HG02870 (cell line): ENCODE data around the gene HIGD1B.

Source experiments
- ATAC-seq: cut with Tn5 transposase; IDR thresholded peaks from one replicate; pipeline ENCODE4 v1.9.1; 2021; ENCODE audit warnings: mild to moderate bottlenecking, moderate library complexity; ENCODE audit not compliant: unreplicated experiment

The HIGD1B gene

GRCh38 chr17:44875761-44876160, 28.1 kb downstream of the HIGD1B start:
- no peak for ATAC-seq

GRCh38 chr17:44877121-44877520, 29.4 kb downstream of the HIGD1B start:
- no peak for ATAC-seq

GRCh38 chr17:44878627-44879221, 31.0 kb downstream of the HIGD1B start:
- ATAC-seq: no peak

GRCh38 chr17:44879376-44879775, 31.7 kb downstream of the HIGD1B start:
- no peak for ATAC-seq

GRCh38 chr17:44880062-44880461, 32.4 kb downstream of the HIGD1B start:
- ATAC-seq: no peak

GRCh38 chr17:44881145-44881544, 33.5 kb downstream of the HIGD1B start:
- no peak for ATAC-seq

- ATAC-seq: no peak
Observed at GRCh38 chr17:44884941-44885340, 37.3 kb downstream of the HIGD1B start.

GRCh38 chr17:44887016-44887415, 39.3 kb downstream of the HIGD1B start:
- ATAC-seq: no peak

GRCh38 chr17:44887971-44888954, 40.6 kb downstream of the HIGD1B start:
- no peak for ATAC-seq

- ATAC-seq: no peak
Observed at GRCh38 chr17:44889003-44889402, 41.3 kb downstream of the HIGD1B start.

GRCh38 chr17:44892250-44892649, 44.6 kb downstream of the HIGD1B start:
- no peak for ATAC-seq

- ATAC-seq: no peak
Observed at GRCh38 chr17:44894642-44895041, 47.0 kb downstream of the HIGD1B start.

GRCh38 chr17:44898768-44899073, 51.0 kb downstream of the HIGD1B start:
- ATAC-seq: no peak

- ATAC-seq: peak; percentile 69
Observed at GRCh38 chr17:44899074-44899782, 51.5 kb downstream of the HIGD1B start, which contains the start of gene EFTUD2. TSS of gene EFTUD2 (minus strand) at chr17:44899445. CDS start at chr17:44894521, 4,924 bp downstream.
